Measurements from ENCODE around the gene NECAB2.
"Not testable (repeated sequence)": the region's sequence is repeated elsewhere in the genome, so short reads cannot be mapped to it uniquely, and the experiment has no call there.

DNA sequence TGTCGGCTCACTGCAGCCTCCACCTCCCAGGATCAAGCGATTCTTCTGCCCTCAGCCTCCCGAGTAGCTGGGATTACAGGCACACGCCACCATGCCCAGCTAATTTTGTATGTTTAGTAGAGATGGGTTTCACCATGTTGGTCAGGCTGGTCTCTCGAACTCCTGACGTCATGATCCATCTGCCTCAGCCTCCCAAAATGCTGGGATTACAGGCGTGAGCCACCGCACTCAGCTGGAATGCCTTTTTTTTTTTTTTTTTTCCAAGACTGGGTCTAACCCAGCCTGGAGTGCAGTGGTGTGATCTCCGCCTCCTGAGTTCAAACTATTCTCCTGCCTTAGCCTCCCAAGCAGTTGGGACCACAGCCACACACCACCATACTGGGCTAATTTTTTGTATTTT, 26.5 kb upstream of the NECAB2 start:
- TF ChIP-seq, protein P1, sequence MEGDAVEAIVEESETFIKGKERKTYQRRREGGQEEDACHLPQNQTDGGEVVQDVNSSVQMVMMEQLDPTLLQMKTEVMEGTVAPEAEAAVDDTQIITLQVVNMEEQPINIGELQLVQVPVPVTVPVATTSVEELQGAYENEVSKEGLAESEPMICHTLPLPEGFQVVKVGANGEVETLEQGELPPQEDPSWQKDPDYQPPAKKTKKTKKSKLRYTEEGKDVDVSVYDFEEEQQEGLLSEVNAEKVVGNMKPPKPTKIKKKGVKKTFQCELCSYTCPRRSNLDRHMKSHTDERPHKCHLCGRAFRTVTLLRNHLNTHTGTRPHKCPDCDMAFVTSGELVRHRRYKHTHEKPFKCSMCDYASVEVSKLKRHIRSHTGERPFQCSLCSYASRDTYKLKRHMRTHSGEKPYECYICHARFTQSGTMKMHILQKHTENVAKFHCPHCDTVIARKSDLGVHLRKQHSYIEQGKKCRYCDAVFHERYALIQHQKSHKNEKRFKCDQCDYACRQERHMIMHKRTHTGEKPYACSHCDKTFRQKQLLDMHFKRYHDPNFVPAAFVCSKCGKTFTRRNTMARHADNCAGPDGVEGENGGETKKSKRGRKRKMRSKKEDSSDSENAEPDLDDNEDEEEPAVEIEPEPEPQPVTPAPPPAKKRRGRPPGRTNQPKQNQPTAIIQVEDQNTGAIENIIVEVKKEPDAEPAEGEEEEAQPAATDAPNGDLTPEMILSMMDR (IDR thresholded peaks at IDR 0.05), result not testable (repeated sequence)
- not testable (repeated sequence) for TF ChIP-seq EZH2 (IDR thresholded peaks at IDR 0.05)

All from neural progenitor cell (in vitro differentiated cells).